Endothelial cell of umbilical vein (primary cell): ENCODE results near the gene SPART. TPM values are rescaled to one million over a fixed set of nuclear protein-coding genes. Genes with fewer than 3 reads are reported as not detected.
"Not testable (repeated sequence)": the region's sequence is repeated elsewhere in the genome, so short reads cannot be mapped to it uniquely, and the experiment has no call there.

Experiments used
- BruUV-seq: library from RNA; stranded (reverse); fragments of 400-500 nt; replicated peaks from 2 replicates; lab custom pipeline; 2021; lab: Mats Ljungman, UMichigan
- CTCF ChIA-PET: fragments of 300-600, 350-600 bp; sonication (Branson Sonifier 250); formaldehyde crosslinking; loops from one replicate; lab custom pipeline; 2021; ENCODE audit warnings: antibody characterized with exemption, inconsistent platforms; lab: Charles Lee
- POLR2A ChIA-PET: fragments of 300-600, 350-600 bp; sonication (Branson Sonifier 250); formaldehyde crosslinking; loops from one replicate; lab custom pipeline; 2021; ENCODE audit warnings: antibody characterized with exemption, inconsistent platforms; lab: Charles Lee
- DNase-seq: peaks from one replicate; pipeline ENCODE4 v3.0.0-alpha.2; 2011; ENCODE audit warnings: low read depth, low spot score
- FAIRE-seq: peaks from 2 replicates; lab custom pipeline; 2011; peaks lifted over from hg19 to GRCh38; lab: Jason Lieb, UNC
- H2AFZ ChIP-seq: 2 replicates; pipeline ENCODE4 v1.6.0; 2012; ENCODE audit warnings: low read depth, low read length, control low read depth, inconsistent platforms
- H3K27ac ChIP-seq: 2 replicates; pipeline ENCODE4 v1.5.1; 2011; ENCODE audit warnings: low read depth, mild to moderate bottlenecking, control low read depth, low read length, moderate library complexity; ENCODE audit not compliant: insufficient read depth
- H3K27me3 ChIP-seq, 2 experiments: 2 replicates each; pipeline versions ENCODE4 v1.6.0 to v1.6.1; 2011; ENCODE audit warnings: low read length in 2 of 2, mixed read lengths in 1 of 2; ENCODE audit not compliant: control insufficient read depth in 2 of 2, insufficient read depth in 2 of 2
- H3K36me3 ChIP-seq, 2 experiments: 2 replicates in 1 of 2; 3 replicates in 1 of 2; pipeline ENCODE4 v1.5.1; 2011; ENCODE audit warnings: low read length in 2 of 2, mild to moderate bottlenecking in 1 of 2, moderate library complexity in 1 of 2; ENCODE audit not compliant: control insufficient read depth in 2 of 2, insufficient read depth in 2 of 2; ENCODE audit errors: extremely low read depth in 1 of 2
- H3K4me1 ChIP-seq: 3 replicates; pipeline ENCODE4 v1.5.1; 2011; ENCODE audit warnings: mild to moderate bottlenecking, low read length; ENCODE audit not compliant: control insufficient read depth, insufficient read depth; ENCODE audit errors: extremely low read depth
- H3K4me2 ChIP-seq: 2 replicates; pipeline ENCODE4 v1.6.1; 2011; ENCODE audit warnings: low read length, control low read depth, mixed read lengths; ENCODE audit not compliant: insufficient read depth
- H3K4me3 ChIP-seq, 3 experiments: fragments of 200-600 bp in 1 of 3; sonication (generic), shearing (Covaris generic) in 1 of 3; replicated peaks in 1 of 3; 2 replicates each; pipeline ENCODE4 v1.5.1; 2011 to 2016; ENCODE audit warnings: control low read depth in 3 of 3, low read length in 3 of 3, mild to moderate bottlenecking in 2 of 3, inconsistent platforms in 1 of 3, low read depth in 1 of 3, moderate library complexity in 1 of 3; ENCODE audit not compliant: insufficient read depth in 1 of 3
- H3K79me2 ChIP-seq: 2 replicates; pipeline ENCODE4 v1.6.0; 2012; ENCODE audit warnings: low read length, inconsistent platforms; ENCODE audit not compliant: control insufficient read depth, insufficient read depth
- H3K9ac ChIP-seq: replicated peaks from 2 replicates; pipeline ENCODE3; 2011; ENCODE audit warnings: low read length, control low read depth; ENCODE audit not compliant: insufficient read depth; ENCODE audit errors: extremely low read depth
- H3K9me1 ChIP-seq: replicated peaks from 3 replicates; pipeline ENCODE4 v1.6.0; 2011; ENCODE audit warnings: mild to moderate bottlenecking, low read length; ENCODE audit not compliant: control insufficient read depth, insufficient read depth; ENCODE audit errors: extremely low read depth
- H3K9me3 ChIP-seq: replicated peaks from 2 replicates; pipeline ENCODE4 v1.5.1; 2012; ENCODE audit warnings: low read length, inconsistent platforms; ENCODE audit not compliant: control insufficient read depth, insufficient read depth
- H4K20me1 ChIP-seq: replicated peaks from 2 replicates; pipeline ENCODE3; 2011; ENCODE audit warnings: mild to moderate bottlenecking, low read length; ENCODE audit not compliant: control insufficient read depth, insufficient read depth; ENCODE audit errors: extremely low read depth
- EZH2 ChIP-seq: IDR thresholded peaks from 2 replicates; pipeline ENCODE4 v1.6.1; 2012; ENCODE audit warnings: borderline replicate concordance, low read depth, mild to moderate bottlenecking, moderate library complexity, low read length, inconsistent platforms; ENCODE audit not compliant: severe bottlenecking
- FOS ChIP-seq: IDR thresholded peaks from 2 replicates; pipeline ENCODE4 v1.6.1; 2011; ENCODE audit warnings: mild to moderate bottlenecking, low read length, moderate library complexity, borderline replicate concordance; ENCODE audit not compliant: insufficient read depth
- GATA2 ChIP-seq: IDR thresholded peaks from 2 replicates; pipeline ENCODE4 v1.7.0; 2011; ENCODE audit warnings: low read depth, mild to moderate bottlenecking, moderate library complexity, mixed read lengths, low read length; ENCODE audit not compliant: insufficient read length, insufficient read depth
- JUN ChIP-seq: IDR thresholded peaks from 2 replicates; pipeline ENCODE4 v1.6.1; 2011; ENCODE audit warnings: borderline replicate concordance, low read depth; ENCODE audit not compliant: insufficient read length, insufficient read depth
- MYC ChIP-seq: IDR thresholded peaks from one replicate; pipeline ENCODE4 v1.6.1; 2011; ENCODE audit warnings: mild to moderate bottlenecking, low read depth, low read length
- POLR2A ChIP-seq: IDR thresholded peaks from 2 replicates; pipeline ENCODE4 v1.6.1; 2012; ENCODE audit warnings: low read depth, mild to moderate bottlenecking, control low read depth, low read length
- POLR2AphosphoS5 ChIP-seq: IDR thresholded peaks from 2 replicates; pipeline ENCODE4 v1.6.1; 2012; ENCODE audit warnings: low read depth, mild to moderate bottlenecking, control low read depth, low read length, moderate library complexity; ENCODE audit not compliant: insufficient read depth
- dilution Hi-C: fragments of 300-500 bp; cut with MboI; formaldehyde crosslinking; loops from one replicate; pipeline ENCODE4 v1.15.0; 2019; ENCODE audit warnings: low sequenced_read_pairs; ENCODE audit not compliant: extremely low pct_ligation_motif_present
- intact Hi-C: fragments of 100-400 bp; cut with micrococcal nuclease; formaldehyde crosslinking; loops from one replicate; pipeline ENCODE4 v1.10.0; 2022
- polyA plus RNA-seq, 4 experiments: library from polyadenylated mRNA; depleted of rRNA in 3 of 4; stranded (reverse) in 3 of 4; unstranded in 1 of 4; fragments of >200 nt; gene quantifications; 2 replicates each; pipeline versions ENCODE4 v1.2.1 to v1.2.3, GENCODE V29; 2011 to 2012; ENCODE audit warnings: missing spikeins in 1 of 4
- total RNA-seq: library from RNA; stranded (reverse); gene quantifications from 2 replicates; pipeline ENCODE4 v1.2.3, GENCODE V29; 2021
- TF ChIP-seq, protein P1 (sequence below): IDR thresholded peaks from 2 replicates; pipeline ENCODE4 v1.6.1; 2011; ENCODE audit not compliant: insufficient read depth, insufficient read length
- TF ChIP-seq, protein P2 (sequence below), 2 donors: IDR thresholded peaks; 1 replicate in 1 of 2; 2 replicates in 1 of 2; pipeline ENCODE4 v1.5.1; 2011; ENCODE audit warnings: low read length in 2 of 2, mild to moderate bottlenecking in 2 of 2, moderate library complexity in 2 of 2, control low read depth in 1 of 2, inconsistent platforms in 1 of 2, low read depth in 1 of 2; ENCODE audit not compliant: insufficient read depth in 1 of 2; ENCODE audit errors: extremely low read depth in 1 of 2

Gene SPART
- total and polyA plus RNA-seq, 2 donors (not counting 3 experiments of a cell fraction or from before 2014, with no cell fraction given): 40.8 to 73.6 TPM

DNA sequence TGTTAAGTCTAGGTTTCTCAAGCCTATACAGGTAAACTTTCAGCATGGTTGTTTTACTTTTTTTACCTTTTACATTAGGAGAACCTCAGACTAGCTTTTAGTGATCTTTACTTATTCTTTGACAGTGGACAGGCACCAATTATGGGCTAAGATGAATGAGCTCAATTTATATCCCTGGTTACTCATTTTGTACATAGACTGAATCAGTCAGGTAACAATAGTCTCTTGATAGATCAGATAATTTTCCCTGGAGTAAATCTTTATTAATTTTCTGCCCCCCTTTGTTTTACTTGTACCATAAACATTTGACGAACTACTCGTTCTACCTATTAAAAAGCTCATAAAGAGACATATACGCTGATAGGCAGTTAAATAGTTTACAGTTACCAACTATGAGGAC is 22.8 kb downstream of the SPART start:
- Histone ChIP-seq H3K9me3 (no peaks in the 10 kb centered on the region), H2AFZ (no peak overlapping the region), H3K79me2 (peaks cover 2% of the 10 kb centered on the region), H3K4me3 (no peak overlapping the region), H3K4me1 (no peaks in the 10 kb centered on the region), H3K9ac (no peak overlapping the region), H3K36me3 (peaks cover 13 to 16% of the 10 kb centered on the region in 2 experiments), H4K20me1 (peaks cover 2% of the 10 kb centered on the region), H3K27ac (no peak overlapping the region), H3K27me3 (no peaks in the 10 kb centered on the region), H3K9me1 (no peaks in the 10 kb centered on the region), H3K4me2 (no peak overlapping the region)
- DNase-seq (no peak), FAIRE-seq (no peak)
- intact Hi-C loops: no loop called here
- CTCF ChIA-PET: interaction anchor here (1.1 to 1.5 kb wide), 4 partner anchors 11 to 24 kb away, joined by 3 to 4 read pairs (median 4); no protein-coding TSS in a partner anchor
- POLR2A ChIA-PET: no interaction called here
- dilution Hi-C loops: no loop called here
- no TSS peak for BruUV-seq
- TF ChIP-seq POLR2A: no peak
- no peak for TF ChIP-seq POLR2AphosphoS5
- TF ChIP-seq, protein P1, sequence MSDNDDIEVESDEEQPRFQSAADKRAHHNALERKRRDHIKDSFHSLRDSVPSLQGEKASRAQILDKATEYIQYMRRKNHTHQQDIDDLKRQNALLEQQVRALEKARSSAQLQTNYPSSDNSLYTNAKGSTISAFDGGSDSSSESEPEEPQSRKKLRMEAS: no peak
- no peak for TF ChIP-seq JUN
- no peak for TF ChIP-seq GATA2
- TF ChIP-seq MYC: no peak
- TF ChIP-seq EZH2: no peak
- TF ChIP-seq, protein P2, sequence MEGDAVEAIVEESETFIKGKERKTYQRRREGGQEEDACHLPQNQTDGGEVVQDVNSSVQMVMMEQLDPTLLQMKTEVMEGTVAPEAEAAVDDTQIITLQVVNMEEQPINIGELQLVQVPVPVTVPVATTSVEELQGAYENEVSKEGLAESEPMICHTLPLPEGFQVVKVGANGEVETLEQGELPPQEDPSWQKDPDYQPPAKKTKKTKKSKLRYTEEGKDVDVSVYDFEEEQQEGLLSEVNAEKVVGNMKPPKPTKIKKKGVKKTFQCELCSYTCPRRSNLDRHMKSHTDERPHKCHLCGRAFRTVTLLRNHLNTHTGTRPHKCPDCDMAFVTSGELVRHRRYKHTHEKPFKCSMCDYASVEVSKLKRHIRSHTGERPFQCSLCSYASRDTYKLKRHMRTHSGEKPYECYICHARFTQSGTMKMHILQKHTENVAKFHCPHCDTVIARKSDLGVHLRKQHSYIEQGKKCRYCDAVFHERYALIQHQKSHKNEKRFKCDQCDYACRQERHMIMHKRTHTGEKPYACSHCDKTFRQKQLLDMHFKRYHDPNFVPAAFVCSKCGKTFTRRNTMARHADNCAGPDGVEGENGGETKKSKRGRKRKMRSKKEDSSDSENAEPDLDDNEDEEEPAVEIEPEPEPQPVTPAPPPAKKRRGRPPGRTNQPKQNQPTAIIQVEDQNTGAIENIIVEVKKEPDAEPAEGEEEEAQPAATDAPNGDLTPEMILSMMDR (IDR thresholded peaks at IDR 0.05; ENCODE audit: extremely low read depth in 1 of 2, insufficient read depth in 1 of 2, low read depth in 1 of 2, low read length in 2 of 2): no peak
- no peak for TF ChIP-seq FOS

DNA sequence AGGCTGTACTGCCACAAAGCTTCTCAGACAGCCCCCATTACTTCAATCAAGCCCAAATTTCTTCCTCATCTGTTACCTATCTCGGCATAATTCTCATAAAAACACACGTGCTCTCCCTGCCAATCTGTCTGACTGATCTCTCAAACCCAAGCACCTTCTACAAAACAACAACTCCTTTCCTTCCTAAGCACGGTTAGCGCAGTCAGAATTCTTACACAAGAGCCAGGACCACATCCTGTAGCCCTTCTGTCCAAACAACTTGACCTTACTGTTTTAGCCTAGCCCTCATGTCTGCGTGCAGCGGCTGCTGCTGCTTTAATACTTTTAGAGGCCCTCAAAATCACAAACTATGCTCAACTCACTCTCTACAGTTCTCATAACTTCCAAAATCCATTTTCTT is 26.4 kb downstream of the SPART start:
- H3K79me2 ChIP-seq, H3K27me3 ChIP-seq, DNase-seq, H3K4me3 ChIP-seq, BruUV-seq, CTCF ChIA-PET, H3K4me1 ChIP-seq, dilution Hi-C loops, H3K9me1 ChIP-seq, intact Hi-C loops, H3K9me3 ChIP-seq, H2AFZ ChIP-seq, POLR2A ChIA-PET, FAIRE-seq, H4K20me1 ChIP-seq, H3K27ac ChIP-seq, H3K9ac ChIP-seq, H3K4me2 ChIP-seq: not testable (repeated sequence)
- peaks cover 10 to 11% of the 10 kb centered on the region in 2 experiments for H3K36me3 ChIP-seq
